Gastrocnemius medialis (tissue), 4 donors: ENCODE data around the gene MEOX2. TPM values are rescaled to one million over a fixed set of nuclear protein-coding genes. Genes with fewer than 3 reads are reported as not detected.

Experiments
- ATAC-seq, 2 donors: fragments of 150-250 bp; one replicate each; pipeline ENCODE4 v1.9.1; 2016
- DNase-seq, 2 donors: peaks; one replicate each; pipeline ENCODE4 v3.0.0-alpha.2; 2019
- H3K27ac ChIP-seq, 4 donors: fragments of 200-600 bp; sonication (generic); 1 replicate in 1 of 4; 2 replicates in 3 of 4; pipeline ENCODE4 v1.5.1; 2016 to 2018; ENCODE audit warnings: mild to moderate bottlenecking in 2 of 4, moderate library complexity in 1 of 4
- H3K27me3 ChIP-seq, 3 donors: fragments of 200-600 bp; sonication (generic) in 2 of 3; 1 replicate in 1 of 3; 2 replicates in 2 of 3; pipeline versions ENCODE4 v1.5.1 to v1.6.0; 2016 to 2019; ENCODE audit warnings: mild to moderate bottlenecking in 1 of 3, moderate library complexity in 1 of 3
- H3K36me3 ChIP-seq, 2 donors: fragments of 200-600 bp; sonication (generic) in 1 of 2; one replicate each; pipeline ENCODE4 v1.5.1; 2017 to 2018
- H3K4me1 ChIP-seq, 2 donors: fragments of 200-600 bp; sonication (generic) in 1 of 2; one replicate each; pipeline ENCODE4 v1.5.1; 2016 to 2017; ENCODE audit warnings: mild to moderate bottlenecking in 2 of 2
- H3K4me3 ChIP-seq, 4 donors: fragments of 200-600 bp; sonication (generic) in 3 of 4; 1 replicate in 1 of 4; 2 replicates in 3 of 4; pipeline ENCODE4 v1.5.1; 2016 to 2019; ENCODE audit warnings: mild to moderate bottlenecking in 2 of 4
- H3K9me3 ChIP-seq, 3 donors: fragments of 200-600 bp; sonication (generic) in 2 of 3; 1 replicate in 1 of 3; 2 replicates in 2 of 3; pipeline ENCODE4 v1.5.1; 2016 to 2019
- CTCF ChIP-seq, 5 experiments: fragments of 450-650 bp in 3 of 5; fragments of 200-600 bp in 2 of 5; sonication (generic) in 2 of 5; IDR thresholded peaks in 4 of 5; conservative IDR thresholded peaks in 1 of 5; 1 replicate in 4 of 5; 2 replicates in 1 of 5; pipeline ENCODE4 v1.5.1; 2016 to 2019; ENCODE audit warnings: antibody characterized with exemption in 5 of 5, mild to moderate bottlenecking in 3 of 5, moderate library complexity in 3 of 5
- POLR2A ChIP-seq, 2 donors: fragments of 450-650 bp; IDR thresholded peaks; one replicate each; pipeline ENCODE4 v1.6.1; 2017; ENCODE audit warnings: antibody characterized with exemption in 2 of 2, mild to moderate bottlenecking in 2 of 2, moderate library complexity in 2 of 2
- in situ Hi-C, 4 donors: fragments of 200-750 bp; cut with MboI; loops; one replicate each; pipeline versions ENCODE4 v1.15.0 to v1.8.0; 2017; ENCODE audit warnings: low sequenced_read_pairs in 4 of 4
- intact Hi-C: fragments of 100-400 bp; cut with DNase I; formaldehyde crosslinking; loops from one replicate; pipeline ENCODE4 v1.15.1; 2023; ENCODE audit warnings: low total_unique reads
- total RNA-seq, 4 donors: library from RNA; depleted of rRNA; stranded (reverse); fragments of >200 nt; gene quantifications; one replicate each; pipeline versions ENCODE4 v1.1.0 to v1.2.3, GENCODE V29; 2016

Gene MEOX2
- total RNA-seq, 4 donors from 2014 or later = 4.3 to 16.2 (median 7.3) TPM

- Histone ChIP-seq H3K4me1 (no peaks in the 10 kb centered on the region), H3K4me3 (no peak overlapping the region), H3K27me3 (no peaks in the 10 kb centered on the region), H3K27ac (no peak overlapping the region), H3K36me3 (no peaks in the 10 kb centered on the region), H3K9me3 (no peaks in the 10 kb centered on the region)
- intact Hi-C loops (no loop called here), in situ Hi-C loops (no loop called here)
- DNase-seq (no peak), ATAC-seq (no peak)
- TF ChIP-seq CTCF (IDR thresholded peaks at IDR 0.05 in 4 of 5, conservative IDR thresholded peaks at IDR 0.05 in 1 of 5) (no peak), POLR2A (IDR thresholded peaks at IDR 0.05) (no peak)
Measured at GRCh38 chr7:15618275-15618674, 68.2 kb downstream of the MEOX2 start.

- intact Hi-C loops = no loop called here
- H3K4me1 ChIP-seq = no peaks in the 10 kb centered on the region
- TF ChIP-seq CTCF (IDR thresholded peaks at IDR 0.05 in 4 of 5, conservative IDR thresholded peaks at IDR 0.05 in 1 of 5) = no peak
- no peak for TF ChIP-seq POLR2A (IDR thresholded peaks at IDR 0.05)
Measured at GRCh38 chr7:15612205-15612604, 74.3 kb downstream of the MEOX2 start.

GRCh38 chr7:15610503-15610902, 76.0 kb downstream of the MEOX2 start:
- Histone ChIP-seq H3K4me1 (no peaks in the 10 kb centered on the region), H3K27ac (no peak overlapping the region), H3K4me3 (no peak overlapping the region), H3K27me3 (no peaks in the 10 kb centered on the region), H3K36me3 (no peaks in the 10 kb centered on the region), H3K9me3 (no peaks in the 10 kb centered on the region)
- in situ Hi-C loops (no loop called here), intact Hi-C loops (no loop called here)
- TF ChIP-seq CTCF (IDR thresholded peaks at IDR 0.05 in 4 of 5, conservative IDR thresholded peaks at IDR 0.05 in 1 of 5) (no peak), POLR2A (IDR thresholded peaks at IDR 0.05) (no peak)
- ATAC-seq (no peak), DNase-seq (no peak)

More at GRCh38 chr7:15612205-15612604, 74.3 kb downstream of the MEOX2 start:
- Histone ChIP-seq H3K27me3 (no peaks in the 10 kb centered on the region), H3K9me3 (no peaks in the 10 kb centered on the region), H3K36me3 (no peaks in the 10 kb centered on the region), H3K4me3 (no peak overlapping the region), H3K27ac (no peak overlapping the region)
- in situ Hi-C loops = no loop called here
- ATAC-seq (no peak), DNase-seq (no peak)

GRCh38 chr7:15609287-15609686, 77.2 kb downstream of the MEOX2 start:
- H3K4me3 ChIP-seq = no peak overlapping the region
- H3K27me3 ChIP-seq = no peaks in the 10 kb centered on the region
- DNase-seq (no peak), ATAC-seq (no peak)
- H3K36me3 ChIP-seq = no peaks in the 10 kb centered on the region
- in situ Hi-C loops = no loop called here
- TF ChIP-seq CTCF (IDR thresholded peaks at IDR 0.05 in 4 of 5, conservative IDR thresholded peaks at IDR 0.05 in 1 of 5) (no peak), POLR2A (IDR thresholded peaks at IDR 0.05) (no peak)
- no peak overlapping the region for H3K27ac ChIP-seq
- H3K4me1 ChIP-seq = no peaks in the 10 kb centered on the region
- no peaks in the 10 kb centered on the region for H3K9me3 ChIP-seq
- intact Hi-C loops = no loop called here

- H3K27me3 ChIP-seq = no peaks in the 10 kb centered on the region
- ATAC-seq (no peak), DNase-seq (no peak)
- no peaks in the 10 kb centered on the region for H3K9me3 ChIP-seq
- no peaks in the 10 kb centered on the region for H3K36me3 ChIP-seq
- H3K4me3 ChIP-seq = no peak overlapping the region
- intact Hi-C loops (no loop called here), in situ Hi-C loops (no loop called here)
- no peak overlapping the region for H3K27ac ChIP-seq
- no peaks in the 10 kb centered on the region for H3K4me1 ChIP-seq
- TF ChIP-seq POLR2A (IDR thresholded peaks at IDR 0.05) = no peak
- no peak for TF ChIP-seq CTCF (IDR thresholded peaks at IDR 0.05 in 4 of 5, conservative IDR thresholded peaks at IDR 0.05 in 1 of 5)
Measured at GRCh38 chr7:15607529-15608210, 78.8 kb downstream of the MEOX2 start.
